Gastrocnemius medialis (tissue), 4 donors: Measurements from ENCODE around the gene ZBTB49.

Experiments
- POLR2A ChIP-seq, 2 donors: fragments of 450-650 bp; IDR thresholded peaks; one replicate each; pipeline ENCODE4 v1.6.1; 2017; ENCODE audit warnings: antibody characterized with exemption in 2 of 2, mild to moderate bottlenecking in 2 of 2, moderate library complexity in 2 of 2
- TF ChIP-seq, protein P1 (sequence below), 5 experiments: fragments of 450-650 bp in 3 of 5; fragments of 200-600 bp in 2 of 5; sonication (generic) in 2 of 5; IDR thresholded peaks in 4 of 5; conservative IDR thresholded peaks in 1 of 5; 1 replicate in 4 of 5; 2 replicates in 1 of 5; pipeline ENCODE4 v1.5.1; 2016 to 2019; ENCODE audit warnings: antibody characterized with exemption in 5 of 5, mild to moderate bottlenecking in 3 of 5, moderate library complexity in 3 of 5

DNA sequence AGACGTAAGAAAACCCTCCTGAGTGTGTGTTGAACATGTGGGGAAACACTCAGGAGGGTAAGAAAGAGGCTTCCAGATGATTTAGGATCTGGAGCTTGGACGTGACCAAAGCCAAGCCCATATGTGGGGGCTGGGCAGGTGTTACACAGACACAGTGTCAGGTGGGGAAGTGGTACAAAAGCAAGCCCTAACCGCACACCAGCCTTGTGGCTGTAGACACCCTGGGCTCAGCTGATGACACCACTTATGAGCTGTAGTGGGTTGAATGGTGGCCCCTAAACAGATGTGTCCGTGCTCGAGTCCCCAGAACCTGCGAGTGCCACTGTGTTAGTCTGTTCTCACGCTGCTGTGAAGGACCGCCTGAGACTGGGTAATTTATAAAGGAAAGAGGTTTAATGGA lies 71.8 kb downstream of the ZBTB49 start:
- TF ChIP-seq, protein P1, sequence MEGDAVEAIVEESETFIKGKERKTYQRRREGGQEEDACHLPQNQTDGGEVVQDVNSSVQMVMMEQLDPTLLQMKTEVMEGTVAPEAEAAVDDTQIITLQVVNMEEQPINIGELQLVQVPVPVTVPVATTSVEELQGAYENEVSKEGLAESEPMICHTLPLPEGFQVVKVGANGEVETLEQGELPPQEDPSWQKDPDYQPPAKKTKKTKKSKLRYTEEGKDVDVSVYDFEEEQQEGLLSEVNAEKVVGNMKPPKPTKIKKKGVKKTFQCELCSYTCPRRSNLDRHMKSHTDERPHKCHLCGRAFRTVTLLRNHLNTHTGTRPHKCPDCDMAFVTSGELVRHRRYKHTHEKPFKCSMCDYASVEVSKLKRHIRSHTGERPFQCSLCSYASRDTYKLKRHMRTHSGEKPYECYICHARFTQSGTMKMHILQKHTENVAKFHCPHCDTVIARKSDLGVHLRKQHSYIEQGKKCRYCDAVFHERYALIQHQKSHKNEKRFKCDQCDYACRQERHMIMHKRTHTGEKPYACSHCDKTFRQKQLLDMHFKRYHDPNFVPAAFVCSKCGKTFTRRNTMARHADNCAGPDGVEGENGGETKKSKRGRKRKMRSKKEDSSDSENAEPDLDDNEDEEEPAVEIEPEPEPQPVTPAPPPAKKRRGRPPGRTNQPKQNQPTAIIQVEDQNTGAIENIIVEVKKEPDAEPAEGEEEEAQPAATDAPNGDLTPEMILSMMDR (IDR thresholded peaks at IDR 0.05 in 4 of 5, conservative IDR thresholded peaks at IDR 0.05 in 1 of 5): no peak
- TF ChIP-seq POLR2A (IDR thresholded peaks at IDR 0.05): no peak
